GM20000 (cell line): Measurements from ENCODE around the gene HOXD9.

ENCODE experiments used
- DNase-seq: peaks from one replicate; pipeline ENCODE4 v3.0.0; 2012; ENCODE audit warnings: low spot score
- CTCF ChIP-seq: IDR thresholded peaks from 2 replicates; pipeline ENCODE4 v1.5.1; 2012; ENCODE audit warnings: mild to moderate bottlenecking, control low read depth; ENCODE audit errors: extremely low read depth, missing control alignments

The HOXD9 gene

GRCh38 chr2:176115883-176116813, 6.4 kb upstream of the HOXD9 start, which contains the start of gene HOXD10:
TSS of gene HOXD10 (plus strand) at chr2:176116778. CDS start at chr2:176116834, 56 bp downstream.
- no peak for TF ChIP-seq CTCF
- no peak for DNase-seq

- no peak for TF ChIP-seq CTCF
- DNase-seq, result no peak
These were observed 5.2 kb upstream of the HOXD9 start for GRCh38 chr2:176117162-176117822.

- no peak for TF ChIP-seq CTCF
- DNase-seq, result no peak
These were observed 4.6 kb upstream of the HOXD9 start for GRCh38 chr2:176117823-176118371.

- no peak for DNase-seq
- TF ChIP-seq CTCF, result no peak
These were observed 3.7 kb upstream of the HOXD9 start for GRCh38 chr2:176118601-176119339.

GRCh38 chr2:176120364-176121189, 1.9 kb upstream of the HOXD9 start:
- TF ChIP-seq CTCF, result no peak
- DNase-seq, result no peak

- TF ChIP-seq CTCF, result no peak
- no peak for DNase-seq
These were observed 1.1 kb upstream of the HOXD9 start for GRCh38 chr2:176121190-176122051.
